Pulmonary artery endothelial cell (primary cell): ENCODE measurements around the gene TET1. TPM values are rescaled to one million over a fixed set of nuclear protein-coding genes. Genes with fewer than 3 reads are reported as not detected.
A peak's percentile ranks its signal among the peaks of the same experiment; 100 is the strongest.
"Not testable (repeated sequence)": the region's sequence is repeated elsewhere in the genome, so short reads cannot be mapped to it uniquely, and the experiment has no call there.

Experiments
- DNase-seq: peaks from one replicate; pipeline ENCODE4 v3.0.0-alpha.2; 2011; ENCODE audit warnings: low read depth, low spot score
- total RNA-seq: library from RNA; depleted of rRNA; stranded (reverse); fragments of >200 nt; gene quantifications from 2 replicates; pipeline ENCODE4 v1.2.3, GENCODE V29; 2014

The TET1 gene
- total RNA-seq, 1 donor from 2014 or later: 0.07 TPM

DNA sequence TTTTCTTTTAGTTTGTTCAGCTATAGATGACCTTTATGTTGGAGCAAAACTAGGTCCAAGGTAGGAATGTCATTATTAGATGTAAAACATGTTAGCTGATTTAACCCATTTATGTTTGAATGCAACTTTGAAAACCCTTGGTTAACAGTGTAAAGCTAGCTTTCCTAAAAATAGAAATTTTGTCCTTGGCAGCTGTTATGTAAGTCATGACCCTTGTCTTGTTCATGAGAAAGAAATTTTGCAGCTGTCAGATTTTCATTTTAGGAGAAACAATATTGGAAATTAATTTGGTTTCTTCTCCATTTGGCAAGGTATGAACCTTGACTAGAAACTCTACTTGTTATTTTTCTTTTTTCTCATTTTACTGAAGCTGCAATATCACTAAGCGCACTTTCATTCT is 137.0 kb downstream of the TET1 start:
- no peak for DNase-seq

DNA sequence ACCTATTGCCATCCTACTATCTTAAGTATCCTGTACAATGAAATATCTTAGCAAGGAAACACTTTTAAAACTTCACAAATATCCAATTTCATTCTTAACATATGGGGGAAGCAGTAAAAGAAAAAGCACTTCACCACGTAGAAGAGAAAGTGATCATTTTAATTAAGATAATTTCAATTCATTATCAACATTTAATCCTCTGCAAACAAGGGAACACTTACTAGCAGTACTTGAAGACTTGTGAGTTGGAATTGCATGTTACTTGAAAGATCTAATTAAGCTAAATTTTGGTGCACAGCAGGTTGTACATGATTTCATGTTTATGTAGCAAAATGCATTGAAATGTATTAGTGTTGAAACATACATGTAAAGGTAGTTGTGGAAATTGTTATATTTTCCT is 140.1 kb downstream of the TET1 start:
- no peak for DNase-seq

DNA sequence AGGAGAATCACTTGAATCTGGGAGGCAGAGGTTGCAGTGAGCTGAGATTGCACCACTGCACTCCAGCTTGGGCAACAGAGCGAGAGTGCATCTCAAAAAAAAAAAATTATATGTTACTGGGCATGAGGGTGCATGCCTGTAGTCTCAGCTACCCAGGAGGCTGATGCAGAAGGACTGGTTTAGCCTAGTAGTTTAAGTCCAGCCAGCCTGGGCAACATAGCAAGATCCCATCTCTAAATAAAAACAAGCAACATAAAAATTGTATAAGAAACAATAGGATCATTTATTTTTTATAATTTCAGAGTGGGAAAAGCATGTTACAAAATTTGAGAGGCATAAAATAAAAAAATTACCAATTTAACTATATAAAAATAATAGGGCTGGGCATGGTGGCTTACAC is 145.4 kb downstream of the TET1 start:
- no peak for DNase-seq

DNA sequence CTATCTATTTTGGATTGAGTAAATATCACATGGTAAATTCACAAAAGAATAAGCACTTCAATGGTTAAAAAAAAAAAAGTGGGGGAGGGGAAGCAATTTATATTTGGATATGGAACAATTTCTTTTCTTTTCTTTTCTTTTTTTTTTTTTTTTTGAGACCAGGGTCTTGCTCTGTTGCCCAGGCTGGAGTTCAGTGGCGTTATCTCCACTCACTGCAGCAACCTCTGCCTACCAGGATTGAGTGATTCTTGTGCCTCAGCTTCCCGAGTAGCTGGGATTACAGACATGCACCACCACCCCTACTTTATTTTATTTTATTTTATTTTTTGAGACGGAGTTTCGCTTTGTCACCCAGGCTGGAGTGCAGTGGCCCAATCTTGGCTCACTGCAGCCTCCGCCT is 148.8 kb downstream of the TET1 start:
- not testable (repeated sequence) for DNase-seq

- DNase-seq: not testable (repeated sequence)
Measured at GRCh38 chr10:68713065-68713464, 152.9 kb downstream of the TET1 start.

DNA sequence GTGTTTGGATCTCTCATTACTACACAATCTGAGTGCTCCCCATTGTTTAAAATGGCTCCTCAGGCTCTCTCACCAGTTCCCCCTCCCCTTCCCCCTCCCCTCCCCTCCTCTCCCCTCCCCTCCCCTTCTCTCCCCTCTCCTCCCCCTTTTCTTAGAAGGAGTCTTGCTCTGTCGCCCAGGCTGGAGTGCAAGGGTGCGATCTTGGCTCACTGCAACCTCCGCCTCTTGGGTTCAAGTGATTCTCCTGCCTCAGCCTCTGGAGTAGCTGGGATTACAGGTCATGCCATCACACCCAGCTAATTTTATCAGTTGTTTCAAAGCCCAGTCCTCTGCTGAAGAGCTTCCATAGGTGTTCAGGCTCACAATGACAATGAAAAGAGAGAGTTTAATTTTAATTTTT is 157.3 kb downstream of the TET1 start:
- DNase-seq: no peak

- peak; percentile 98 for DNase-seq
Measured at GRCh38 chr10:68720793-68721672, 160.9 kb downstream of the TET1 start, which contains the start of gene CCAR1. Gene CCAR1, plus strand, starts transcription at chr10:68721239. Its CDS starts 1,266 bp downstream, at chr10:68722505.

DNA sequence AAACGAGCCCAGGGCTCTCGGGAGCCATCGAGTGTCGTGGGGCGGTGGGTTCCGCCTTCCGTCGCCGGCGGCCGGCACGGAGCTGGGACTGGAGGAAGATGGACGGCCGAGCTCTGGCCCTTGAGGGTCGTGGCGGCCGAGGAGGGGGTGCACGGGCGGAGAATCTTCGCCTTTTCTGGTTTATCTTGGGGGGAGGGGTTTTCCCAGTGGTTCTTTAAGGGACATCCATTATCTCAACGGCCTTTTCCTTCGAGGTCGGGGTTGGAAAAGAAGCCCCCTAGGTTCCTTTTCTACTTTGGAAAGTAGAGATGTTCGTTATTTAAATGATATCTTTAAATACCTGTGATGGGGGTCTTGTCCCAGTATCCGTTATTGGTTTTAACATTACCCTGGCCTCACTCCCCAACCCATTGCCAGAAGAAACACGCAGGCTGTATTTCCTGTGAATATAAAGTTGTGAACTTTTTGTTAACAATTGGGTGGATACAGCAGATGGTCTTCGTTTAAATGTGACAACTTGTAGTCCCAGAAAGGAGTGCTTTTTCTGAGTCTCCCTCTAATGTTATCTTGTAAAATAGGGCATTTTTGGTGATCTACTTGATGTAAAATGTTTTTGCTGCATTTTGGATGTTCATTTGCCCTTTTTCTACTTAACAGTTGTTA is 161.7 kb downstream of the TET1 start:
- no peak for DNase-seq

DNA sequence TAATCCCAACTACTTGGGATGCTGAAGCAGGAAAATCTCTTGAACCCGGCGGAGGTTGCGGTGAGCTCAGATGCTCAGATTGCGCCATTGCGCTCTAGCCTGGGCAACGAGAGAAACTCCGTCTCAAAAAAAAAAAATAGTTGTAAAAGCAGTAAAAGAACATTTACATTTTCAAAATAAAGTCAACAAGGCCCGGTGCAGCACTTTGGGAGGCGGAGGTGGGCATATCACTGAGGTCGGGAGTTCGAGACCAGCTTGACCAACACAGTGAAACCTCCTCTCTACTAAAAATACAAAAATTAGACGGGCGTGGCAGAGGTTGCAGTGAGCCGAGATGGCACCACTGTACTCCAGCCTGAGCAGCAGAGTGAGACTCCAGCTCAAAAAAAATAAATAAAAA is 164.9 kb downstream of the TET1 start:
- no peak for DNase-seq

- DNase-seq: no peak
Measured at GRCh38 chr10:68727146-68727545, 167.0 kb downstream of the TET1 start.

GRCh38 chr10:68732651-68733050 is 172.5 kb downstream of the TET1 start:
- no peak for DNase-seq

- DNase-seq: no peak
Measured at GRCh38 chr10:68734349-68734748, 174.2 kb downstream of the TET1 start.

GRCh38 chr10:68735119-68735518 is 175.0 kb downstream of the TET1 start:
- no peak for DNase-seq

- not testable (repeated sequence) for DNase-seq
Measured at GRCh38 chr10:68735739-68736138, 175.6 kb downstream of the TET1 start.

- not testable (repeated sequence) for DNase-seq
Measured at GRCh38 chr10:68740676-68741075, 180.5 kb downstream of the TET1 start.

DNA sequence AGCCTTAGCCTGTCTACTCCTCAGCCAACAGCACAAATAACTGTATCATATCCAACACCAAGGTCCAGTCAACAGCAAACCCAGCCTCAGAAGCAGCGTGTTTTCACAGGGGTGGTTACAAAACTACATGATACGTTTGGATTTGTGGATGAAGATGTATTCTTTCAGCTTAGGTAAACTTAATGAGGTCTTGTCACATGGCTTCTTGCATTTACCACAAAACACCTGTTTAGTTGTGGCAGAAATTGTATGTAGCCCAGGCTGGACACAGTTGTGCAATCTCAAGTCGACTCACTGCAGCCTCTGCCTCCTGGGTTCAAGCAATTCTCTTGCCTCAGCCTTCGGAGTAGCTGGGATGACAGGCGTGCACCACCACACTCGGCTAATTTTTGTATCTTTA is 182.3 kb downstream of the TET1 start:
- DNase-seq: no peak

Other genes with a start within 250 kb of the TET1 start
- 24.1 and 64.6 TPM in 2 replicates for gene HNRNPH3, start 228.3 kb upstream of the TET1 start, total RNA-seq
- 3.0 and 3.9 TPM in 2 replicates for gene PBLD, start 227.4 kb upstream of the TET1 start, total RNA-seq
- 15.0 and 18.4 TPM in 2 replicates for gene RUFY2, start 153.1 kb upstream of the TET1 start, total RNA-seq
- gene DNA2, start 88.4 kb upstream of the TET1 start, total RNA-seq: 8.1 and 11.1 TPM in 2 replicates
- gene SLC25A16, start 32.8 kb upstream of the TET1 start, total RNA-seq: 9.5 and 10.9 TPM in 2 replicates
- gene CCAR1, start 160.9 kb downstream of the TET1 start, total RNA-seq: 30.9 and 40.4 TPM in 2 replicates